SK-N-SH (cell line): ENCODE results near the gene MTA3. TPM values are rescaled to one million over a fixed set of nuclear protein-coding genes. Genes with fewer than 3 reads are reported as not detected.

Source experiments
- CTCF ChIA-PET: fragments of 300-600, 350-600 bp; formaldehyde crosslinking; extraction: SDS; loops from one replicate; lab custom pipeline; 2021; lab: Yijun Ruan, JAX
- POLR2A ChIA-PET: fragments of 350-600 bp; sonication (Branson Sonifier 250); formaldehyde crosslinking; extraction: SDS; loops from one replicate; lab custom pipeline; 2020; ENCODE audit warnings: antibody characterized with exemption, inconsistent platforms; lab: Yijun Ruan, JAX
- DNase-seq: peaks from one replicate; pipeline ENCODE4 v3.0.0; 2012
- H2AFZ ChIP-seq: fragments of 200-600 bp; sonication (generic); 2 replicates; pipeline ENCODE4 v1.8.1; 2016; ENCODE audit warnings: antibody characterized with exemption, mild to moderate bottlenecking, low read depth
- H3F3A ChIP-seq: fragments of 200-600 bp; sonication (generic); replicated peaks from 2 replicates; pipeline ENCODE3; 2016; ENCODE audit warnings: antibody characterized with exemption, mild to moderate bottlenecking; ENCODE audit not compliant: insufficient read depth
- H3K27ac ChIP-seq, 2 experiments: fragments of 200-500 bp in 1 of 2; fragments of 200-600 bp in 1 of 2; sonication (Bioruptor generic) in 1 of 2; sonication (generic), shearing (Covaris generic) in 1 of 2; 2 replicates each; pipeline versions ENCODE4 v1.5.1 to v1.6.1; 2014 to 2016; ENCODE audit warnings: low read depth in 2 of 2, inconsistent platforms in 1 of 2, low read length in 1 of 2, mild to moderate bottlenecking in 1 of 2, mixed read lengths in 1 of 2
- H3K27me3 ChIP-seq: fragments of 200-600 bp; sonication (generic), shearing (Covaris generic); 2 replicates; pipeline ENCODE4 v1.6.1; 2016; ENCODE audit warnings: mixed run types; ENCODE audit not compliant: insufficient read depth
- H3K36me3 ChIP-seq, 2 experiments: fragments of 200-500 bp in 1 of 2; fragments of 200-600 bp in 1 of 2; sonication (Bioruptor generic) in 1 of 2; sonication (generic) in 1 of 2; replicated peaks in 1 of 2; 2 replicates each; pipeline versions ENCODE3 to v1.5.1; 2014 to 2016; ENCODE audit warnings: low read length in 1 of 2, mild to moderate bottlenecking in 1 of 2; ENCODE audit not compliant: insufficient read depth in 2 of 2, control insufficient read depth in 1 of 2
- H3K4me1 ChIP-seq, 2 experiments: fragments of 200-500 bp in 1 of 2; fragments of 200-600 bp in 1 of 2; sonication (Bioruptor generic) in 1 of 2; sonication (generic), shearing (Covaris generic) in 1 of 2; 2 replicates each; pipeline versions ENCODE4 v1.5.1 to v1.6.1; 2014 to 2016; ENCODE audit warnings: low read depth in 1 of 2, low read length in 1 of 2, mixed run types in 1 of 2; ENCODE audit not compliant: insufficient read depth in 2 of 2, control insufficient read depth in 1 of 2
- H3K4me2 ChIP-seq: fragments of 200-600 bp; sonication (generic), shearing (Covaris generic); 2 replicates; pipeline ENCODE4 v1.6.1; 2017; ENCODE audit warnings: mixed run types
- H3K4me3 ChIP-seq, 2 experiments: fragments of 200-500 bp in 1 of 2; fragments of 200-600 bp in 1 of 2; sonication (Bioruptor generic) in 1 of 2; sonication (generic), shearing (Covaris generic) in 1 of 2; 2 replicates each; pipeline versions ENCODE4 v1.5.1 to v1.8.1; 2014 to 2016; ENCODE audit warnings: low read depth in 2 of 2, inconsistent platforms in 1 of 2, low read length in 1 of 2, mild to moderate bottlenecking in 1 of 2, mixed read lengths in 1 of 2, moderate library complexity in 1 of 2
- H3K79me2 ChIP-seq: fragments of 200-600 bp; sonication (generic); 2 replicates; pipeline ENCODE4 v1.8.1; 2017; ENCODE audit warnings: mild to moderate bottlenecking; ENCODE audit not compliant: insufficient read depth
- H3K9ac ChIP-seq: fragments of 200-600 bp; sonication (generic); 2 replicates; pipeline ENCODE4 v1.6.1; 2017; ENCODE audit warnings: mixed run types
- H3K9me2 ChIP-seq: fragments of 200-600 bp; sonication (generic); 2 replicates; pipeline ENCODE4 v1.6.1; 2017; ENCODE audit warnings: mixed run types
- H3K9me3 ChIP-seq: fragments of 200-600 bp; sonication (generic); 2 replicates; pipeline ENCODE4 v1.6.1; 2017; ENCODE audit warnings: mixed run types, mild to moderate bottlenecking, moderate library complexity
- H4K20me1 ChIP-seq: fragments of 200-600 bp; sonication (generic); 2 replicates; pipeline ENCODE4 v1.6.1; 2017; ENCODE audit warnings: mild to moderate bottlenecking, mixed run types; ENCODE audit not compliant: insufficient read depth
- CHD2 ChIP-seq: fragments of 150-350 bp; IDR thresholded peaks from 2 replicates; pipeline ENCODE4 v1.6.1; 2018; ENCODE audit warnings: low read length; ENCODE audit not compliant: partially characterized antibody
- CTCF ChIP-seq: fragments of 200-600 bp; sonication (generic); IDR thresholded peaks from 2 replicates; pipeline ENCODE4 v1.6.1; 2017; ENCODE audit warnings: antibody characterized with exemption, mild to moderate bottlenecking, moderate library complexity
- EP300 ChIP-seq, 2 experiments: IDR thresholded peaks; 2 replicates each; pipeline versions ENCODE4 v1.4.0 to v1.6.1; 2012; ENCODE audit warnings: borderline replicate concordance in 1 of 2, low read depth in 1 of 2, low read length in 1 of 2
- EZH2phosphoT487 ChIP-seq: fragments of 200-600 bp; sonication (generic); IDR thresholded peaks from 2 replicates; pipeline ENCODE4 v1.6.1; 2017; ENCODE audit warnings: low read depth, mixed run types, mild to moderate bottlenecking, antibody characterized with exemption, moderate library complexity, borderline replicate concordance
- FOSL2 ChIP-seq: IDR thresholded peaks from 2 replicates; pipeline ENCODE4 v1.4.0; 2012; ENCODE audit warnings: low read depth, mild to moderate bottlenecking, moderate library complexity, borderline replicate concordance
- FOXJ3 ChIP-seq: sonication (generic); formaldehyde crosslinking; IDR thresholded peaks from 2 replicates; pipeline ENCODE4 v1.5.1; 2020; ENCODE audit warnings: mild to moderate bottlenecking, missing genetic modification reagents
- GABPA ChIP-seq: IDR thresholded peaks from 2 replicates; pipeline ENCODE4 v1.4.0; 2012; ENCODE audit warnings: low read depth, mild to moderate bottlenecking
- JUND ChIP-seq: IDR thresholded peaks from 2 replicates; pipeline ENCODE4 v1.4.0; 2012
- NFIC ChIP-seq: IDR thresholded peaks from 2 replicates; pipeline ENCODE4 v1.4.0; 2012; ENCODE audit warnings: borderline replicate concordance
- POLR2AphosphoS5 ChIP-seq: IDR thresholded peaks from 2 replicates; pipeline ENCODE4 v1.6.1; 2012; ENCODE audit warnings: low read depth, low read length
- RAD21 ChIP-seq: IDR thresholded peaks from 2 replicates; pipeline ENCODE4 v1.6.1; 2012; ENCODE audit warnings: mild to moderate bottlenecking, low read length
- REST ChIP-seq: IDR thresholded peaks from 2 replicates; pipeline ENCODE4 v1.6.1; 2012; ENCODE audit warnings: mild to moderate bottlenecking, low read depth, low read length, moderate library complexity
- RFX5 ChIP-seq: IDR thresholded peaks from 2 replicates; pipeline ENCODE4 v1.6.1; 2012; ENCODE audit warnings: mild to moderate bottlenecking, improper control_type of control experiment, low read length
- RXRA ChIP-seq: IDR thresholded peaks from 2 replicates; pipeline ENCODE4 v1.4.0; 2012; ENCODE audit warnings: low read depth, mild to moderate bottlenecking, borderline replicate concordance
- USF2 ChIP-seq: fragments of 150-350 bp; IDR thresholded peaks from 2 replicates; pipeline ENCODE4 v1.6.1; 2017; ENCODE audit warnings: antibody characterized with exemption, low read length, low read depth, borderline replicate concordance
- WGBS: methylation state at CpG from one replicate; pipeline ENCODE4 v1.1.6; 2017; ENCODE audit warnings: low lambda C conversion rate; 5-methylcytosine and 5-hydroxymethylcytosine counted together
- polyA plus RNA-seq, 3 experiments: library from polyadenylated mRNA; depleted of rRNA; stranded (reverse); fragments of >200 nt; gene quantifications; 2 replicates each; pipeline ENCODE4 v1.2.3, GENCODE V29; 2012
- TF ChIP-seq, protein P1 (sequence below): IDR thresholded peaks from 2 replicates; pipeline ENCODE4 v1.4.0; 2012; ENCODE audit warnings: low read depth
- TF ChIP-seq, protein P2 (sequence below): IDR thresholded peaks from 2 replicates; pipeline ENCODE4; 2012

Gene MTA3
- polyA plus RNA-seq, 1 of the 3 experiments (the other 2 are of a cell fraction) = 30.8 TPM

- H3K9me3 ChIP-seq = no peaks in the 10 kb centered on the region
- no peak overlapping the region for H2AFZ ChIP-seq
- H3K27me3 ChIP-seq = no peaks in the 10 kb centered on the region
- no peaks in the 10 kb centered on the region for H3K79me2 ChIP-seq
- no peak overlapping the region for H3K4me3 ChIP-seq
- WGBS = 97% methylated on average over 2 of the region's 2 CpGs
- ChIA-PET POLR2A (no interaction called here), CTCF (interaction anchor here (1.7 kb wide), 1 partner anchor 12 kb away, joined by 4 read pairs; no protein-coding TSS in a partner anchor)
- TF ChIP-seq, protein P1, sequence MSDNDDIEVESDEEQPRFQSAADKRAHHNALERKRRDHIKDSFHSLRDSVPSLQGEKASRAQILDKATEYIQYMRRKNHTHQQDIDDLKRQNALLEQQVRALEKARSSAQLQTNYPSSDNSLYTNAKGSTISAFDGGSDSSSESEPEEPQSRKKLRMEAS = no peak
- TF ChIP-seq, protein P2, sequence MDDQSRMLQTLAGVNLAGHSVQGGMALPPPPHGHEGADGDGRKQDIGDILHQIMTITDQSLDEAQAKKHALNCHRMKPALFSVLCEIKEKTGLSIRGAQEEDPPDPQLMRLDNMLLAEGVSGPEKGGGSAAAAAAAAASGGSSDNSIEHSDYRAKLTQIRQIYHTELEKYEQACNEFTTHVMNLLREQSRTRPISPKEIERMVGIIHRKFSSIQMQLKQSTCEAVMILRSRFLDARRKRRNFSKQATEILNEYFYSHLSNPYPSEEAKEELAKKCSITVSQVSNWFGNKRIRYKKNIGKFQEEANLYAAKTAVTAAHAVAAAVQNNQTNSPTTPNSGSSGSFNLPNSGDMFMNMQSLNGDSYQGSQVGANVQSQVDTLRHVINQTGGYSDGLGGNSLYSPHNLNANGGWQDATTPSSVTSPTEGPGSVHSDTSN = no peak
- TF ChIP-seq, all 33 proteins: peak for 0
- Histone ChIP-seq H3K4me2 (no peak overlapping the region), H3K36me3 (no peaks in the 10 kb centered on the region), H3K4me1 (no peaks in the 10 kb centered on the region), H3K27ac (peak overlapping the region in 1 of 2 experiments; percentile 42; a peak in 2 of 4 replicates), H3F3A (no peaks in the 10 kb centered on the region), H3K9me2 (no peaks in the 10 kb centered on the region), H3K9ac (no peak overlapping the region), H4K20me1 (no peaks in the 10 kb centered on the region)
- DNase-seq = no peak
These were observed 153.5 kb downstream of the MTA3 start for GRCh38 chr2:42721898-42722297.

DNA sequence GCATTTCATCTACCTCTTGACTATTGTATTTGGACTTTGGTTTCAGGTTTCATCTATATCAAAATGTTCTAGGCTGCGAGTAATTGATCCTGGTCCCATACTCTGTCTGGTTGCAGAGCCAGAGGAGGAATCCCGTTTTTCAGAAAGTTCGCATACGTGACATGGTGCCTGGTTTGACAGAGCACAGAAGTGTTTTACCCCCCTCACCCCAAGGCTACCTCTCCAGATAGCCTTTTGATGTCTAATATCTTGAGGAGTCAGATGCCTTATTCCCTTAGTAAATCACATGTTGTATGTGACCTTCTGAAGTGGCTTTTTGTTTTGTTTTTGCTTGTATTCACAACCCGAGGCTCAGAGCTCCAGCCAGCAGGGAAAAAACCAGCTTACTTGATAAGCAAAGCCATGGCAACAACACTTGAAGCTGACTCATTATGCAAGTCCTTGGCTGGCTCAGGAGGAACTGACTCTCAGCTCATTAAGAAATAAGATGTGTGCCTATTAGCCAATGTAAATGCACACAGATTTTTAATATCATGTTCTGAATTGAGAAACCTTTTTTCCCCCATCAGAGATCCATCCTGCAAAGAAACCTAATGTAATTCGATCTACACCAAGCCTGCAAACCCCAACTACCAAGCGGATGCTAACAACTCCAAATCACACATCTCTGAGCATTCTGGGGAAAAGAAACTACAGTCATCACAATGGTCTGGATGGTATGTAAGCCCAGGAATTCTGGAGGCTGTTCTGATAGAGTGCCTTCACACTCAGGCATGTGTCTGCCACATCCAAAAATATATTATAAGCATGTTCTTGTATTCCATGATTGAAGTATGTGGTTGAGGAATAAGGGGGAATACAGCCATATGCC lies 154.1 kb downstream of the MTA3 start:
- DNase-seq = no peak
- POLR2A ChIA-PET = no interaction called here

More for the DNA sequence above, 154.1 kb downstream of the MTA3 start:
- H3K79me2 ChIP-seq = no peaks in the 10 kb centered on the region
- H3K27me3 ChIP-seq = no peaks in the 10 kb centered on the region
- H3K27ac ChIP-seq = peak overlapping the region in 1 of 2 experiments; percentile 42; a peak in 2 of 4 replicates
- no peak overlapping the region for H3K4me3 ChIP-seq
- no peak for TF ChIP-seq CTCF
- no peak for TF ChIP-seq RAD21
- TF ChIP-seq GABPA = no peak
- TF ChIP-seq RFX5 = no peak
- TF ChIP-seq NFIC = no peak
- no peak for TF ChIP-seq POLR2AphosphoS5
- no peak for TF ChIP-seq RXRA
- TF ChIP-seq, protein P1 = no peak
- no peak for TF ChIP-seq CHD2
- TF ChIP-seq EP300 (IDR thresholded peaks at IDR 0.05; ENCODE audit: borderline replicate concordance in 1 of 2, low read depth in 1 of 2, low read length in 1 of 2) = no peak
- TF ChIP-seq FOSL2 = no peak
- TF ChIP-seq JUND = no peak
- no peak for TF ChIP-seq REST
- no peak for TF ChIP-seq FOXJ3 (CRISPR knock-in tag)
- no peak for TF ChIP-seq USF2
- no peak for TF ChIP-seq EZH2phosphoT487
- no peaks in the 10 kb centered on the region for H3K36me3 ChIP-seq
- H3K9me2 ChIP-seq = no peaks in the 10 kb centered on the region
- CTCF ChIA-PET = interaction anchor here (1.7 kb wide), 1 partner anchor 13 kb away, joined by 4 read pairs; no protein-coding TSS in a partner anchor
- 80% methylated on average over 7 of the region's 7 CpGs for WGBS
- H2AFZ ChIP-seq = no peak overlapping the region
- H3K4me1 ChIP-seq = no peaks in the 10 kb centered on the region
- no peak overlapping the region for H3K9ac ChIP-seq
- H3F3A ChIP-seq = no peaks in the 10 kb centered on the region
- no peaks in the 10 kb centered on the region for H4K20me1 ChIP-seq
- no peaks in the 10 kb centered on the region for H3K9me3 ChIP-seq
- H3K4me2 ChIP-seq = no peak overlapping the region
